GM21381 (cell line): ENCODE results near the gene SPOCK1.

Experiments
- ATAC-seq: cut with Tn5 transposase; IDR thresholded peaks from one replicate; pipeline ENCODE4 v1.9.1; 2021; ENCODE audit warnings: mild to moderate bottlenecking, moderate library complexity; ENCODE audit not compliant: unreplicated experiment

Gene SPOCK1

DNA sequence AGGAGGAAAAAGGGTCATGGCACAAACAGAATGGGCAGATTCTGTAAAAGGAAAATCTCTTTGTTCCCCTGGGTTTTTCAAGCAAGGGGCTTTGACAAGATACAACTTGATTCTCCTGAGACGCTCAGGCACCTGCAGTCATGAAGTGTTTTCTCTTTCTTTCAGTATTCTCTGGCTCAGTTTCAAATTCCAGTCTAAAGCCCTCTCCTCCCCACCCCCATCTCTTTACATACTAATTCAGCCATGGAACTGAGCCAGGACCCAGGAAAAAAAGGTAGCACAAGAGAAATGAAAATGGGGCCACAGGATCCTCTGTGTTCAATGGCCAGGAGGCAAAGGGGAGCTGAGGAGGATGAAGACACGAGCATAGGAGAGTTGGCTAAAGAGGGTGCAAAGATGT, 408.4 kb downstream of the SPOCK1 start:
- ATAC-seq, result no peak

DNA sequence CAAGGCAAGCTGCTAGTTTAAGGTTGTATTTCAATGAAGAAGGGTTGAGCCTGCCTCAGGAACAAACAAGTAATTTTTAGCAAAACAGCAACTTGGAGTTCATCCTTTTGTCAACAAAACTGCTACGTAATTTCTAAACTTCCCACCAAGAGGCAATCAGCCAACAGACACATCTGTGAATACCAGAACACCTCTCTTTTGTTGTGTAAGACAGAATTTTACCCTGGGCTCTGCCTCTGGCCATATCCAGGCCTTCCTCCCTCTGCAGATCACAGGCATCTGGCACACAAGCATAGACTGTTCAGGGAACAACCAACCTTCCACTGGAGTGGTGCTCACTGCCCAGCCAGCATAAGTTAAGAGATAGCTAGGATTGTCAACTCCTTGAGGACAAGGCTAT, 409.0 kb downstream of the SPOCK1 start:
- no peak for ATAC-seq

DNA sequence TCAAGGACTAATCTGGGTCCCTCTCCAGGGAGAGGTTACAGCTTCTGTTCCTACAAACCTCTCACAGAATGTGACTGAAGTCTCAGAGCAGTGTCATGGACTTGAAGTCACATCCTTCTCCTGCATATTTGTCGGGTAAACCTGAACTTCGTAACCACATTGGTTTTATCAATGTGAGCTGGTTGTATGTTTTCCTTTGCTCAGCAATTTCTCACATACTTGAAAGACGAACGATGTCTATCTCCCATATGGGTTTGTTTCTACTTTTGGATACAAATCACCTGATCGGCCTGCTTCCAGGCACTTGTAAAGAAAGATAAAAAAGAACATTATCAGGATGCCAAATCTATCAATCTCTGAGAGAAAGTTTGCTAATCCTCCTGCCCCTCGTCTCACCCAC, 411.0 kb downstream of the SPOCK1 start:
- no peak for ATAC-seq

DNA sequence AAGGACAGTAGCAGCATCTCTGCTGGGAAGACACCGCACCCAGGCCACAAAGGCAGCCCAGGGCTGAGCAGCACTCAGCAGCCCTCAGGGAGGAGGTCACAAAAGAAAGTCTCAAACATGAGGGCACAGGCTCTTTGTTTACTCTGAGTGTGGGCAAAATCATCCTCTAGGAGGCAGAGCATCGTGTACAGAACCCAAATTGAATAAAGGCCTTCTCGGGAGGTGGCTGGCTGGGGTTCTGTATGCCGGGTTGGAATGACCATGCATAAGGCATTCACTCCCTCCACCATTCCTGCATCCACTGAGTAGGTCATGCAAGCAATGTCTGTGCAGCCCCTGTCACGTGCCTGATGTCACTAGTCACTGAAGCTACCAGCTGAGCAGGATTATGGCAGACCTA, 412.8 kb downstream of the SPOCK1 start:
- ATAC-seq, result no peak

DNA sequence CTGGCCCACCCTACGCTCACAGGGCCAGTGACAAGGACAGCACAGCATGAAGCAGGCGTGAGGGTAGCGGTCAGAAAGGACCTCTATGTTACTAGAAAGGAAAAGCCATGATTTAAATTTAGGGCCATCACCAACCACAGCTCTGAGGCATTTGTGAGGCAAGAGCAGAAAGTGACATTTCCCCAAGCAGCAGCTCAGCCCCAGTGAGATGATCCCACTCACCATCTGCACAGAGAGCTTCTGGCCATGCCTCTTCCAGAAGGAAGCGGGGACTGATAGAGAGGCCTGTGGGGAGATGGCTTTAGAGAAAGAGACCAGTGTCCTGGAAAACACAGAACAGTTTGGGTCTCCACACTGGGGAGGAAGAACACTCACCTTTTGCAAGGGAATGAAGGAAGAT, 413.9 kb downstream of the SPOCK1 start:
- ATAC-seq, result no peak

DNA sequence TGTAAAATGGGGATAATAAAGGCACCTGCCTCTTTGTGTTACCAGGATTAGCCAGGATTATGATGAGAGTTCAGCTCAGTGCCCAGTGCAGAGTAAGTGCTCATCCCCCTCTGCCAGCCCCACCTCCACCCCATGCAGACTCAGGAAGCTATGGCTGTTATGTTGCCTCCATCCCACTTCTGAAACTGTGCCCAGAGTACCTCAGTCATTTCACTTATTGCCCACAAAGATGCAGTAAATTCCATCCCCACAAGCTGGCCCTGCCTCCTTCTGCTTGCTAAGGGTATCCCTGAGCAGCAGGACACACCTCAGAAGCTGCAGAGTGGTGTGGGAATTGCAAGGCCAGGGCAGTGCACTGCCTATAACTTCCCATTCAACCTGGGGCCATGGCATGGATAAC, 415.1 kb downstream of the SPOCK1 start:
- no peak for ATAC-seq

DNA sequence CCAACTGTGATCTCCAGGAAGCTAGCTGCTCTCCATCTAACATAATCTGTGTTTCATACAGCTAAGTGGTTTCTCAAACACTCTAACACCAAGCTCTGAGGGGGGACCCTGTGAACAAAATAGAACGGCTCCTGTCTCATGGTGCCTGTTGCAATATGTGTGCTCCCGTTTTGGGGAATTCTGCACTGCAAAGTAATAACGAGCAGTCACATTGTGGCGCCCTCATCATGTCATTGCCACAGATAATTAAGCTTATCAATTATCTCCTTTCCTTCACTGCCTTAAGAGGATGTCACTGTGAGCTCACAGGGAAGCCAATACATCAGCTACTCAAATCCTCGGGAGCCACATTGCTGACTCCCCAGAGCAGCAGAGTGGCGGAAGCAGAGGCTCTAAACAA, 416.2 kb downstream of the SPOCK1 start:
- ATAC-seq, result no peak

DNA sequence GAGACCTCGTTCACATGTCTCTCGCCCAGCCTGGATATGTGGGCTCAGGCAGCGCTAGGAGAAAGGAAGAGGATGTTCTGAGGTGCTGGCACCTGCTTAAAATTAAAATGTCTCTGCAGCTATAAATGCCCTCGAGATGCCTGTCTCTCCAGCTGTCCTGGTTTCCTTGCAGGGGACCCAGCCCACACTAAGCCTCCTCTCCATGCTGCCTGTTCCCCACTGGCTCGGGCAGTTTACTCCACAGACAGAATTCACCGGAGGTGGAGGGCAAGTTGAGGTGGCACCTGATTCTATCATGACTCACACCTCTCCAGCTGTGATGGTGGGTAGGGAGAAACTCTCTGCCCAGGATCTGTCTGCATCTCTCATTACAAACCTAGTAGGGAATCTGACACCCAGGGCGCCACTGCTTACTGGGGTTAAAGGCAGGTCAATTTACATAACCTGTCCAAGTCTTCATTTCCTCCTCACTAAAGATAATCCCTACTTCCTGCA, 420.9 kb downstream of the SPOCK1 start:
- no peak for ATAC-seq

DNA sequence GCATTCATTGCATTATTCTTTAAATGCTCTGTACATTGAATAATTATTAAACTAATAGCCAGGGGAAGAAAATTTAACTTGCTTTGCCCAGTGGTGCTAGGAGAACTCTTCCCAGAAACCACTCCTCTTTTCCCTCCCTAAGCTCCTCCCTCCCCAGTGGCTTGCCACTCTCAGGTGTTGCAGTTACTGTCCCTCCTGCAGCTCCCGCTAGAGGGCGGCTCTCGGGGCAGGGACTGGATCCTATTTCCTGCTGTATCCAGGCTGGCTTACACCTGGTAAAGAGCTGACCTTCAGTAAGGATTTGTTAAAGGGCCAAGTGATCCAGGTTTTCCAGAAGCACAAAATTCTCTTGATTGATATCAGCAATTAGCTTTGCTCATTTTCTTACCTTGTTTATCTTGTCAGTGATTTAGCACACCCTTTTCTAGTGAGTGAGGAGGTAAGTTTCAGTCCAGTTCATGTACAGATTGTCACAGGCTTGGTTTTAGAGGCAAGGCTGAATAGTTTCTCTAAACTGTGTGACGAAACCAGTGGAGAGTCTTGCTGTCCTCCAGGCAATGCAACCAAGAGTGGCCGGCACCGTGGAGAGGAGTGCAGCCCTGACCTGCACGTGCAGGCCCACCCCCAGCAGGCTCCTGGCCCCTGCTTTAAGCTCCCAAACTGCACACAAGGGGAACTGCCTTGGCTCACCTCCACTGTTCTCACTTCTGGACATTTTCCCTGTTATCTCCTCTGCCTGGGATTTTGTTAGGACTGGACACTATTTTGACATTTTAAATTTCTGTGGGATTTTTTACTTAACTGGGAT, 423.8 kb downstream of the SPOCK1 start:
- peak; percentile 89 for ATAC-seq

DNA sequence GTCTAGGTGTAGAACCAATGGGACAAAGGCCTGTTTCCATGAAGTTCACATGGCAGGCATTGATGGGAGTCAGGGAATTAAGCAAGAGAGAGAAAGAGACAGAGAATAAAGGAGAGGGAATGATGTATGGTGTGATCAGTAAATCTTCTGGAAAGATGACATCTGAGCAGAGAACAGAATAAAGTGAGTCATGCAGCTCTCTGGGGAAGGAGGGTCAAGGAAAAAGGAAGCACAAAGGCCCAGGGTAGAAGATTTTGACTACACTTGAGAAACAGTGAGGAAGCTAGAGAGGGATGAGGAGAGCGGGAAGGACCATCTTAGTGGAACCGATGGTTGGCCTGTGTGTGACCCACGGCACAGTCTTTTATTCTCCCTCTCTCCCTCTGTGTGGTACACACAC, 425.9 kb downstream of the SPOCK1 start:
- ATAC-seq, result no peak

DNA sequence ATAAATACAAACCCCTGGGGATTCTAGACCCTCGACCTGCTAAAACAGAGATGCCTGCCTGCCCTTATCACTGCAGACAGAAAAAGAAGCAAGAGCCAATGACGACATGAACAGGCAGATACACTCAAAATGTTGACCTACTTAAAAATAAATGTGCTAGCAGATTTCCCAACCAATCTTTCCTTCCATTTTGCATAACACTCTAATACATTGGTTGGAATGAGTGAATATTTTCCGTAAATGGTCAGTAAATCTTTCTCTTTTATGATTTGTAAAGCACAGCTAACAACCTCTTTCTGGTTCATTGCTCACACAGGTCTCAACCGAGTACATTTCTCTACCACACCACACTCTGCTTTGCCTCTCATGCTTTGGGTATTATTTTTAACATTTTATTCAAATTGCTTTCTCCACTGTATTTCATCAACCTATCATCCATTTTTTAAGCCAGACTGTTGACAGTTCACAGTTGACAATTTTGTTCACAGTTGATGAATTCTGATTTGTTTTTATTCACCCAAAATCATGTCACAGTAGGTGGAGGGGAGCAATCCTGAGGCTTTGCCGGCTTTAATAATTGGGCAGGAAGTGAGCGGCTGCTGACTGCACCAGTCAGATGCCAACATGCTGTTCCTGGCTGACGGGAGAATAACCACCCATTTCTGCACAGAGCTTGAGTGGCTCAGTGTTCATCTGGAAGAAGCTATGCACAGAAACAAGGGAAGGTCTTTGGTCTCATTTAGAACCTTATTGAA, 426.6 kb downstream of the SPOCK1 start:
- ATAC-seq, result no peak

DNA sequence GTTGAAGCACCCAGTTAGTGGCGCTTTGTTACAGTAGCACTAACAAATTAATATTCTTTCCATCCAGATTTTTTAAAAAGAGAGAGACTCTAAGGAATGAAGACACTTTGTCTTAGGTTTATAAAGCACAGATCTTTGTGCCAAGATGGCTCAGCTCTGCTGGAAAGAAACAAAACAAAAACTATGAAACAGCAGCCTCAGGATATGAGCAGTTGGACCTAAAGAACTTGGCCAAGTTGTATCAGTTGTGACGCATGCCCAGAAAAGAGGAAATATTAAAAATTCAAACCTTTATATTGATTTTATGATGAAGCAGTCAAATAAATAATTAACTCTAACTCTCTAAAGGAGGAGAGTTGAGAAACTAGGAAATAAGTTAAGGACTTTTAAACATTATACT, 427.2 kb downstream of the SPOCK1 start:
- no peak for ATAC-seq

DNA sequence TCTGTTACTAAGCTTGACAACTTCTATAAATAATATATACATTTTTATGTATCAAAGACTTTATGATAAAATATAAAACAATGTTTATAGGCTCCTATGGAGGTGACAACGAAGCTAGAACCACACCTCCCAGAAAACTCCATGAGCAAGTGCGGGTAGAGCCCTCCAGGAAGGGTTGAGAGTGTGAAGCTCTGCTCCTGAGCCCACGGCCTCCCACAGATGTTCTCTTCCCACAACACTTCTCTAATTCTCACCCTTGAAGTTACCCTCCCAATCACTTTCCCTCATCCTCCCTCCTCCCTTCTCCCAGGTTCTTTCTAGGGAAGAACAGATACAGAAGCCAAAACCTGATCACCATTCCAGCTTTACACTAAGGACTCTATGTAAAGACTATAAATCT, 427.6 kb downstream of the SPOCK1 start:
- no peak for ATAC-seq

DNA sequence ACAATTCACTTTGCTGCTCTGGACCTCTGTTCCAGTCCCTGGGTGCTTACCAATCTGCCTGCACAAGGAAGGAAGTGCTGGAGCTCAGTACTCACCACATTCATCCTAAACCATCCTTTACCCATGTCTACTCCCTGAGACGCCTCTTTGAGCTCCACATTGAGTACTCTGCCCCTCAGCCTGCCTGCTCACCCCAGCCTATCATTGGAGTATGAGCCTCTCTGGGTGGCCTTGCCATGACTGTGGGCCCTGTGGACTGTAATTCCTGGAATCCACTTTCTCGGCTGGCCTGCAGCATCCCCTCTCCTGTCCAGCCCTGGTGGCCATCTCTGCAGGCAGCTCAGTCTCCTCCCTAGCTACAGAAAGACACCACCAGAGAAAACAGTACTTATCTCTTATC, 428.6 kb downstream of the SPOCK1 start:
- ATAC-seq, result no peak

DNA sequence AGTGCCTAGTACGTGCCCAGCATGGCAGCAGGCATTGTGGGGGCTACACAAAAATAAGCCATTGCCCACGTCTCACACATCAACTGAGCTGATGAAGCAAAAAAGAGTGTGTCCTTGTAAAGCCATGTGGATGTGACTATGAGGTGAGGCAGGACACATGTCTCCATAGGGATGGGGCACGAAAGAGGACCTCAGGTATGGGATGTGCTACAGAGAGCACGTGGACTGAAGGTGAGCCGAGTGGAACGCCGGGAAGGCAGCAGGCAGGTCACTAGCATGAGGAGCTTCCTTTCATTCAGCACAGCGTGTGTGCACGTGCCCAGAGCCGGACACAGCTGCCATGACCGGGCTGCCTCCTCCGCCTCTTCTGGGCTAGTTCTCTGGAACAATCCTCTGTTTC, 429.8 kb downstream of the SPOCK1 start:
- ATAC-seq, result no peak

DNA sequence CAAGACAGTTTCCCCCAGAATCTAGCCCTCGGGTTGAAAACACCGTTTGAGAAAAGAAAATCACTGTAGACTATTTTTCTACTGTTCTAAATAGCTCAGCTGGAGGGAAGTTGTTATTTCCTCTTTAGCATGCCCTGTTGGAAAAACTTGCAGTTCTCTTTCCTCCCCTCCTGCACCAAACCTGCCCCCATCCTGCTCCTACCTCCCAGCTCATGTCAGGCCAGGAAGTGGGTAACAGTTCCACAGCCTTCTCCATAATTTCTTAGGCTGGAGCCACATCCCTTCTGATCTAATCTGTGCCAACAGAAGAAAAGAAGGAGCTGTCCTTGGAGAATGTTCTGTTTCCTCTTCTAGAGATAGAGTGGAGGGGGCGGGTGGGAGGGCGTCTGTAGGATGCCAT, 437.7 kb downstream of the SPOCK1 start:
- ATAC-seq, result no peak

DNA sequence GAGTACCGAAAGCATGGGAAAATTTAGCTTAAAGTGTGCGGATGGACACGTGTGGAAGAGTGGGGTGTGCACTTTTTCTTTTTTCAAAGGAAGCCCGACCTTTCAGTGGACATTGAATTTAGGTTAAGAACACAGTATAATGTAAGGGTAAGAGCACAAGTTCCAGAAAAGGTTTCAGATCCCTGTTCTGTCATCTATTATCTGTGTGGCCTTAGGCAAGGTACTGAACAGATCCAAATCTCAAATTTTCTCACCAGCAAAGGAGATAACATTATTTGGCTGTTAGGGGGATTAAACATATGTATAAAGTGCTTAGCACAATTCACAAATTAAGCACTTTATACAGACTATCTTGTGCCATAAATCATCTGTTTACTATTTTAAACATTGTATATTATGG, 441.0 kb downstream of the SPOCK1 start:
- no peak for ATAC-seq

DNA sequence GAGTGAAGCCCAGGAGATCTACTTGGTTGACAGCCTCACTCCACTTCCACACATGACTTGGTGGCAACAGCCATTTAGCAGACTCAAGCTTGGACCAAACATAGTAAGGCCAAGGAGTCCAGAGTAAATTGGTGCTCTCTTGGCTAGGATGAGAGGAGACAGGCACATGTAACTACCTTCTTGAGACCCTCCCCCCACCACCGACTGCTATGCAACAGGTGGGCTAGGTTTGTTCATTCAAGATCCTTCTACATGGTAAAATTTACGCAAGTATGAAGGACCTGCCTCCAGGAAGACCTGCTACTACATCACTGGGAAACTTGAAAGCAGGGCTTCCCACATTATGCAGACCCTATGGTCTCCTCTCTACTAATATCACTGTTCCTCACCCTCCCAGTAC, 442.4 kb downstream of the SPOCK1 start:
- no peak for ATAC-seq

DNA sequence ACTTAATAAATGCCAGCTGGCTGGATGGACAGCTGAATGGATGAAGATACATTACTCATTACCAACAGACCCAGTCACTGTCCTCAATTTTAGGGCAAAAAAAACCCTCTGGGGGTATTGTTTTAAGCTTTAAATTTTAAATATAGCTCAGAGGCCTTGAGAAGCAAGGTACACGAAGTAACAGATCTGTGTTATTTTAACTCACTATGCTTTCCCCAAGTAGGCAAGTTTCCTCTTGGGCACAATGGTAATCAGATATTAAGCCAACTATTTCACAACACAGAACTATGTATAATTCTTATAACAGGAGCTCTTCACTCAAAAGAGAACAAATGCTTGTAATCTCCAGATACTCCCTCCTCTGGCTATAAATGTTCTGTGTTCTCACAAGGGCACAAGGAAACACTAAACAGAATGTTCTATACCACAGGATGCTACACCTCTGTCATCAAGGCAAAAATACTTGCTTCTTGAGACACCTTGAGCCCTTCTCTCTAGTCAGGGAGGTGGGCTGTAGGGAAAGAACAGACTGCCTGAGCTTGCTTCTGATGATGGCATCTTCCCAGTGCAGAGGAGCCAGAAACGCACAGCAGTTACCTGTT, 443.8 kb downstream of the SPOCK1 start:
- ATAC-seq, result no peak

DNA sequence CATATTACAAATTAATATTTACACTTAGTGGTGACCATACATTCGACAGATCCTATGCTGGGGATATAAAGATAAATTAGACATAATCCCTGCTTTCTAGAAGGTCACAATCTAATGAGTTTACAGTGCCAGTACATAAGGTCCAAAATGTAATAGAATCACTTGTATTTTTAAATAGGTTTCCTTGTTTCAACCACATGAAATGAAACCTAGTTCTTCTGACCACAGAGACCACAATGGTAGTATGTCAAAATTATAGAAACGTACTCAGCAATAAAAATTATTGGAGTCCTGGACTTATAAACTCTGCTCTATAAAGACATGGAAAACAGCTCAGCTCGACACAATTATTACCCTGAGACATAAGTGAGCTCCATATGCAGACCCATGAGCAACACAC, 444.3 kb downstream of the SPOCK1 start:
- ATAC-seq, result no peak

DNA sequence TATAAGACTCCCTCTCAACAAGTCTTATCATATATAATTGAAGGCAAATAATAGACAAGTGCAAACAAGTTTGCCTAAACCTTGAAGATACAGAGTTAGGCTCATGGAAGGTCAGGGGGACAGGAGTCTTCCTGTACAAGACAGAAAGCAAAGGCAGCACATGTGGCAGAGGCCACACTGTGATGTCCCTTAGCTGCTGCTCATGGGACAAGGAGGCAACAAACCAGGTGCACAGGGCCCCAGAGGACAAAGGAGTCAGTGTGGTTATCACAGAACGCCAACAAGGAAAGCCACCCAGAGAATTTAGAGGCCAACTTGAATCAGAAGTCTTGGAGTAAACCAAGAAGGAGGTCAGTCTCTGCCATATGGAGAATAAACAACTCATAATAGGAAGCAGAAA, 444.8 kb downstream of the SPOCK1 start:
- no peak for ATAC-seq

DNA sequence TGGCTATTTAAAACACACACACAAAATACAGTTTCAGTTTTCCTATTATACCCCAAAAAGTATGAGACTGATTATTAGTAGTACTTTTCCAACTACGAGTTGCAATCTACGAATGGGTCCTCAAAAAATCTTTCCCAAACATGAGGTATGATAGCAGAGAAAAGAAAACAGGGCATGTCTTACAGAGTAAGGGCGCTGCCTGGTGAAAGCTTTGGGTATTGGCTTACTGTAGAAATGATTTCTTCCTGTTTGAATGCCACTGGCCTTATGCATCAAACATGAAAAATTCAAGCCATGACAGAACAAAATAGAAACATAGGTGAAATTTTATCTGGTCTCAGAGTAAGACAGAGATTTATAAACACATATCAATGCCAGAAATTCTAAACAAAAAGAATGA, 448.0 kb downstream of the SPOCK1 start:
- no peak for ATAC-seq
